ENCODE measurements around the gene ODC1.

ODC1 gene

GRCh38 chr2:10426726-10427617 is 21.2 kb downstream of the ODC1 start:
- Histone ChIP-seq H3K27ac (no peak overlapping the region), H2AFZ (ENCODE audit: low read depth) (no peak overlapping the region), H3K4me1 (ENCODE audit: low read depth, poor library complexity, severe bottlenecking) (no peaks in the 10 kb centered on the region), H3K9ac (no peak overlapping the region), H3K27me3 (ENCODE audit: insufficient read depth, low read depth) (no peaks in the 10 kb centered on the region), H3K4me3 (IDR thresholded peaks at IDR 0.05; ENCODE audit: insufficient read depth, low read depth, low read length) (no peak overlapping the region), H3K36me3 (ENCODE audit: insufficient read depth) (no peaks in the 10 kb centered on the region), H3K4me2 (no peak overlapping the region), H4K20me1 (ENCODE audit: insufficient read depth) (no peaks in the 10 kb centered on the region), H3K79me2 (ENCODE audit: insufficient read depth, low read depth) (no peaks in the 10 kb centered on the region)
- TF ChIP-seq CTCF (conservative IDR thresholded peaks at IDR 0.05; ENCODE audit: low read depth, low read length), result no peak

GRCh38 chr2:10425699-10426098 is 22.4 kb downstream of the ODC1 start:
- Histone ChIP-seq H3K27ac (no peak overlapping the region), H2AFZ (ENCODE audit: low read depth) (no peak overlapping the region), H4K20me1 (ENCODE audit: insufficient read depth) (no peaks in the 10 kb centered on the region), H3K79me2 (ENCODE audit: insufficient read depth, low read depth) (no peaks in the 10 kb centered on the region), H3K4me2 (no peak overlapping the region), H3K27me3 (ENCODE audit: insufficient read depth, low read depth) (no peaks in the 10 kb centered on the region), H3K4me3 (IDR thresholded peaks at IDR 0.05; ENCODE audit: insufficient read depth, low read depth, low read length) (no peak overlapping the region), H3K4me1 (ENCODE audit: low read depth, poor library complexity, severe bottlenecking) (no peaks in the 10 kb centered on the region), H3K36me3 (ENCODE audit: insufficient read depth) (no peaks in the 10 kb centered on the region), H3K9ac (no peak overlapping the region)
- no peak for TF ChIP-seq CTCF (conservative IDR thresholded peaks at IDR 0.05; ENCODE audit: low read depth, low read length)

DNA sequence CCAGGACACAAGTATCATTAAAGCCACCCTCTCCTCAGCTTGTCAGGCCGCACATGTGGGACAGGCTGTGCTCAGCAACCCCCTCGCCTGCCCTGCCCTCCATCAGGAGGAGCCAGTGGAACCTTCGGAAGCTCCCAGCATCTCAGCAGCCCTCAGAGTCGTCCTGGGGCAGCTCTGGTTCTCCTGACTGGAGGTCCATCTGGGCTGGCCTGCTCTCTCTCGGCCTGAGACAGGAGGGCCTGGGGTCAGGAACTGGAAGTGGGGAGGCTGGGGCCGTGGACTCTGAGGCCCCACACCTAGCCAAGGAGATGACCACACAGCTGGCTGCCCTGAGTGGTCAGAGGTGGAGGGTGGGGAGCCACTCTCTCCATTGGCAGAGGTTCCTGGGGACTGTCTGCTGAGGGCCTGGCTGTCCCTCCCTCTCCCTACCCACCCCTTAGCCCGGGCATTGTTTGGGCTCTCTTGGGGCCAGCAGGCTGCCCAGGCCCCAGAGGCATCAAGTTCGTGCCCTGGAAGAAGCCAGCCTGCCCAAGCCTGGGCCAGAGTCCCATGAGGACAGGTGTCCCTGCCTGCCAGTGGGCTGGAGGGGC is 23.1 kb downstream of the ODC1 start:
- Histone ChIP-seq H2AFZ (ENCODE audit: low read depth) (no peak overlapping the region), H3K4me2 (no peak overlapping the region), H3K27ac (no peak overlapping the region), H4K20me1 (ENCODE audit: insufficient read depth) (no peaks in the 10 kb centered on the region), H3K4me1 (ENCODE audit: low read depth, poor library complexity, severe bottlenecking) (no peaks in the 10 kb centered on the region), H3K27me3 (ENCODE audit: insufficient read depth, low read depth) (no peaks in the 10 kb centered on the region), H3K79me2 (ENCODE audit: insufficient read depth, low read depth) (no peaks in the 10 kb centered on the region), H3K4me3 (IDR thresholded peaks at IDR 0.05; ENCODE audit: insufficient read depth, low read depth, low read length) (no peak overlapping the region), H3K36me3 (ENCODE audit: insufficient read depth) (no peaks in the 10 kb centered on the region), H3K9ac (no peak overlapping the region)
- TF ChIP-seq CTCF (conservative IDR thresholded peaks at IDR 0.05; ENCODE audit: low read depth, low read length), result no peak

DNA sequence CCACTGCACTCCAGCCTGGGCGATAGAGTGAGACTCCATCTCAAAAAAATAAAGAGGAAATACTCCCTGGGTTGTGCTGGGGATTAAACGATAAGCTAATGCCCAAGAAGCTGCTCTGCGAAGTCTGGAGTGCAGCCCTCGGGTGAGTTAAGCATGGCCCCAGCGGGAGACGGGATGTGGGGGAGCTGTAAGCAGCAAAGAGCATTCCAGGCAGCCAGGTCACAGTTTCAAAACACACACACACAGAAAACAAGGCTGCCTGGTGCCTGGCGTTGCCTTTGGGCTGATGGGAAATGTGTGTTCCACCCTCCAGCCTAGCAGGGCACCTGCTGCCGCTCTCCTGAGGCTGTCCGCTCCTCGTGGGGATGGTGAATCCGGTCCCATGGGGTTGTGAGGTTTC is 24.1 kb downstream of the ODC1 start:
- Histone ChIP-seq H3K4me2 (no peak overlapping the region), H4K20me1 (ENCODE audit: insufficient read depth) (no peaks in the 10 kb centered on the region), H3K27ac (no peak overlapping the region), H3K36me3 (ENCODE audit: insufficient read depth) (no peaks in the 10 kb centered on the region), H3K4me3 (IDR thresholded peaks at IDR 0.05; ENCODE audit: insufficient read depth, low read depth, low read length) (no peak overlapping the region), H3K4me1 (ENCODE audit: low read depth, poor library complexity, severe bottlenecking) (no peaks in the 10 kb centered on the region), H2AFZ (ENCODE audit: low read depth) (no peak overlapping the region), H3K9ac (no peak overlapping the region), H3K79me2 (ENCODE audit: insufficient read depth, low read depth) (no peaks in the 10 kb centered on the region), H3K27me3 (ENCODE audit: insufficient read depth, low read depth) (no peaks in the 10 kb centered on the region)
- no peak for TF ChIP-seq CTCF (conservative IDR thresholded peaks at IDR 0.05; ENCODE audit: low read depth, low read length)
